ENCODE data around the gene FAM43B.

GRCh38 chr1:20574686-20575540 lies 22.5 kb downstream of the FAM43B start:
- TF ChIP-seq SIN3A (IDR thresholded peaks at IDR 0.05; ENCODE audit: borderline replicate concordance, insufficient read depth, low read length) = no peak
- no peak for TF ChIP-seq REST (IDR thresholded peaks at IDR 0.05; ENCODE audit: insufficient read depth in 1 of 2, low read depth in 2 of 2, low read length in 2 of 2)
- TF ChIP-seq POLR2AphosphoS5 (IDR thresholded peaks at IDR 0.05; ENCODE audit: low read depth, low read length) = no peak
- peak; percentile 14 for TF ChIP-seq FOXP2 (optimal IDR thresholded peaks at IDR 0.05; ENCODE audit: borderline replicate concordance, extremely low read depth, extremely low read length, insufficient read depth)
- TF ChIP-seq TAF1 (IDR thresholded peaks at IDR 0.05; ENCODE audit: borderline replicate concordance, insufficient read depth, low read length) = no peak

Measured in PFSK-1 (cell line).